ENCODE results near the gene CATSPER1.

Gene CATSPER1

DNA sequence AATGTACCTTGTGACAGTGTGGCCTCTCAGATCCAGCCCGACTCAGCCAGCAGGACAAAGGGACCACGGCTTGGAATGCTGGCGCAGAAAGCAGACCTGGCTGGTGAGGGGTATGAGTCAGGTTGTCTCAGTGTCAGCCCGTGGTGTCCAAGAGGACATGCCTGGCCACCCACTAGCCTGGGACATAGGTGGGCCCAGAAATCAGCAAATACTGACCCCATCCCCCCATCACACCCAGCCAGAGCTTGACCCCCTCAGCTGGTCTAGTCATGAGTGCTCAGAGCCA is 19.4 kb downstream of the CATSPER1 start:
- no peak overlapping the region for H3K4me3 ChIP-seq (ENCODE audit: insufficient read length, low read depth)
- peak overlapping the region; percentile 3 for H3K9ac ChIP-seq (ENCODE audit: insufficient read length, low read depth)

GRCh38 chr11:66006134-66006890 is 20.0 kb downstream of the CATSPER1 start:
- Histone ChIP-seq H3K9ac (ENCODE audit: insufficient read length, low read depth) (peak overlapping the region; percentile 3), H3K4me1 (ENCODE audit: insufficient read depth, insufficient read length) (peaks cover 6% of the 10 kb centered on the region), H3K36me3 (ENCODE audit: insufficient read depth, insufficient read length, low read length) (peaks cover 31% of the 10 kb centered on the region), H3K27me3 (ENCODE audit: insufficient read depth, insufficient read length) (no peaks in the 10 kb centered on the region), H3K4me3 (ENCODE audit: insufficient read length, low read depth) (no peak overlapping the region), H3K9me3 (ENCODE audit: insufficient read depth, low read length) (no peaks in the 10 kb centered on the region)
- TF ChIP-seq YY1 (IDR thresholded peaks at IDR 0.05; ENCODE audit: insufficient read depth, insufficient read length): no peak
- no peak for TF ChIP-seq ZNF274 (IDR thresholded peaks at IDR 0.05; ENCODE audit: low read depth, low read length)
- TF ChIP-seq SUZ12 (IDR thresholded peaks at IDR 0.05; ENCODE audit: extremely low read depth, insufficient read depth, insufficient read length): no peak
- DNase-seq (ENCODE audit: low read depth, low spot score): no peak

More for the DNA sequence above, 19.4 kb downstream of the CATSPER1 start:
- Histone ChIP-seq H3K36me3 (ENCODE audit: insufficient read depth, insufficient read length, low read length) (peaks cover 31% of the 10 kb centered on the region), H3K9me3 (ENCODE audit: insufficient read depth, low read length) (no peaks in the 10 kb centered on the region), H3K27me3 (ENCODE audit: insufficient read depth, insufficient read length) (no peaks in the 10 kb centered on the region), H3K4me1 (ENCODE audit: insufficient read depth, insufficient read length) (peaks cover 6% of the 10 kb centered on the region)
- no peak for DNase-seq (ENCODE audit: low read depth, low spot score)
- TF ChIP-seq SUZ12 (IDR thresholded peaks at IDR 0.05; ENCODE audit: extremely low read depth, insufficient read depth, insufficient read length) (no peak), ZNF274 (IDR thresholded peaks at IDR 0.05; ENCODE audit: low read depth, low read length) (no peak), YY1 (IDR thresholded peaks at IDR 0.05; ENCODE audit: insufficient read depth, insufficient read length) (no peak)

DNA sequence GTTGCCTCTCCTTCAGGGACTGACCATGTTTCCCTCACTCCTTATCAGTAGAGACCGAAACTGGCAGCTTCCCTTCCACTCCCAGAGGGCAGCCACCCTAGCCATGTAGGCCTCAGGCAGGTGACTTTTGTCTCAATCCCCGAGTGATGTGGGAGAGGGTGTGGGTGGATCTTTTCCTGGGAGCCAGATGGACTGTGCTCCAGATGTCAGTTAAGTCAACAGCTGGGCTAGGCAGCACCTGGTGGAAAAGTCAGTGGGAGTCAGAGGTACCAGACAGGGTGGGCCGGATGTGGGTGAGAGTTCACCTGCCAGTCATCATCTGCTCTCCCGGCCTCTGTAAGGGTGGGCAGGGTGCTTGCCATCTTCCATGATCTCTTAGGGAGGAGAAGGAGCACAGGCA is 22.1 kb downstream of the CATSPER1 start:
- TF ChIP-seq SUZ12 (IDR thresholded peaks at IDR 0.05; ENCODE audit: extremely low read depth, insufficient read depth, insufficient read length) (no peak), YY1 (IDR thresholded peaks at IDR 0.05; ENCODE audit: insufficient read depth, insufficient read length) (no peak), ZNF274 (IDR thresholded peaks at IDR 0.05; ENCODE audit: low read depth, low read length) (no peak)
- peaks cover 45% of the 10 kb centered on the region for H3K36me3 ChIP-seq (ENCODE audit: insufficient read depth, insufficient read length, low read length)
- no peak overlapping the region for H3K9ac ChIP-seq (ENCODE audit: insufficient read length, low read depth)
- H3K4me3 ChIP-seq (ENCODE audit: insufficient read length, low read depth): no peak overlapping the region
- H3K4me1 ChIP-seq (ENCODE audit: insufficient read depth, insufficient read length): peaks cover 8% of the 10 kb centered on the region
- DNase-seq (ENCODE audit: low read depth, low spot score): no peak
- H3K9me3 ChIP-seq (ENCODE audit: insufficient read depth, low read length): no peaks in the 10 kb centered on the region
- H3K27me3 ChIP-seq (ENCODE audit: insufficient read depth, insufficient read length): no peaks in the 10 kb centered on the region

DNA sequence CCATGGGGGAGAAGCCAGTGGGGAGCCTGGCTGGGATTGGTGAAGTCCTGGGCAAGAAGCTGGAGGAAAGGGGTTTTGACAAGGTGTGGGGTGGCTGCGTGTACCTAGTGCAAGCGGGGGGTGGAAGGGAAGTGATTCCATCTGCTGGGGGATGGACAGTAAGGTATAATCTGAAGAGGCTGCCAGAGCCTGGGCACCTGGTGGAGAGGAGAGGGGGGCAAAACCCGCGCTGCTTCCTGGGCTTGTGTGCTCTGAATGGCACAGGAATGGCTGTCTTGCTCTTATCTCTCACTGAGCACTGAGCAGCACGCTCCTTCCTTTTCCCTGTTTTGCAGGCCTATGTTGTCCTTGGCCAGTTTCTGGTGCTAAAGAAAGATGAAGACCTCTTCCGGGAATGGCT is 23.0 kb downstream of the CATSPER1 start:
- no peak for DNase-seq (ENCODE audit: low read depth, low spot score)
- Histone ChIP-seq H3K4me3 (ENCODE audit: insufficient read length, low read depth) (peak overlapping the region; percentile 83), H3K9ac (ENCODE audit: insufficient read length, low read depth) (peak overlapping the region; percentile 83), H3K9me3 (ENCODE audit: insufficient read depth, low read length) (no peaks in the 10 kb centered on the region), H3K27me3 (ENCODE audit: insufficient read depth, insufficient read length) (no peaks in the 10 kb centered on the region), H3K36me3 (ENCODE audit: insufficient read depth, insufficient read length, low read length) (peaks cover 54% of the 10 kb centered on the region), H3K4me1 (ENCODE audit: insufficient read depth, insufficient read length) (peaks cover 8% of the 10 kb centered on the region)
- TF ChIP-seq SUZ12 (IDR thresholded peaks at IDR 0.05; ENCODE audit: extremely low read depth, insufficient read depth, insufficient read length) (no peak), ZNF274 (IDR thresholded peaks at IDR 0.05; ENCODE audit: low read depth, low read length) (no peak), YY1 (IDR thresholded peaks at IDR 0.05; ENCODE audit: insufficient read depth, insufficient read length) (no peak)

DNA sequence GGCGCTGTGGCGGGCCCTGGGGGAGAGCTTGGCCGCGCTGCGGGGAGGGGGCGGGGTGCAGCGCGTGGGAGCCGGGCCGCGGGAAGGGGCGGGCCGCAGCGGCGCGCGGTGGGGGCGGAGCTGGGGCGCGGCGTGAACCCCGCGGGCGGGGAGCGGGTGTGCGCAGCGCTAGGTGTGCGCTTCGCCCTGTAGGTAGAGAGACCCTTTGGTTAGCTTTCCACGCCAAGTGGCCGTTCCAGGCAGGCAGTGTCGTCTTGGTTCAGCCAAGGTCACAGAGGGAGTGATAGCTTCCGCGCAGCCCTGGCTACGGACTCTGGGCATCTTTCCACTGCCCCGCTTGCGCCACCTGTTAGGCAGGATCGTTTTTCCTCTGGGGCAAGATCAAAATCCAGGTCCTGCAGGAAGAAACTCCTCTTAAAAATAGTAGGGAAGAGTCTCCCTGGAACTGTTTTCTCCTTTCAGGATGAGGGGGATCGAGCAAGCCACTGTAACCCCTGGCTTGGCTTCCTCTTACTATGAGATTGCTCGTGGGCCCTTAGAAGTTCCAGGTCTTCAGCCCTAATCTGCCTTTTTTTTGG is 23.5 kb downstream of the CATSPER1 start:
- peak overlapping the region; percentile 83 for H3K9ac ChIP-seq (ENCODE audit: insufficient read length, low read depth)
- no peaks in the 10 kb centered on the region for H3K9me3 ChIP-seq (ENCODE audit: insufficient read depth, low read length)
- peaks cover 59% of the 10 kb centered on the region for H3K36me3 ChIP-seq (ENCODE audit: insufficient read depth, insufficient read length, low read length)
- H3K4me3 ChIP-seq (ENCODE audit: insufficient read length, low read depth): peak overlapping the region; percentile 83
- H3K4me1 ChIP-seq (ENCODE audit: insufficient read depth, insufficient read length): peaks cover 7% of the 10 kb centered on the region
- H3K27me3 ChIP-seq (ENCODE audit: insufficient read depth, insufficient read length): no peaks in the 10 kb centered on the region
- no peak for DNase-seq (ENCODE audit: low read depth, low spot score)
- no peak for TF ChIP-seq YY1 (IDR thresholded peaks at IDR 0.05; ENCODE audit: insufficient read depth, insufficient read length)
- no peak for TF ChIP-seq ZNF274 (IDR thresholded peaks at IDR 0.05; ENCODE audit: low read depth, low read length)
- TF ChIP-seq SUZ12 (IDR thresholded peaks at IDR 0.05; ENCODE audit: extremely low read depth, insufficient read depth, insufficient read length): no peak

- peak within 1 kb of the TSS; percentile 83 for H3K9ac ChIP-seq (ENCODE audit: insufficient read length, low read depth)
- TF ChIP-seq YY1 (IDR thresholded peaks at IDR 0.05; ENCODE audit: insufficient read depth, insufficient read length) (peak; percentile 22), SUZ12 (IDR thresholded peaks at IDR 0.05; ENCODE audit: extremely low read depth, insufficient read depth, insufficient read length) (no peak)
- H3K9me3 ChIP-seq (ENCODE audit: insufficient read depth, low read length): no peaks in the 10 kb centered on the region
- peak within 1 kb of the TSS; percentile 83 for H3K4me3 ChIP-seq (ENCODE audit: insufficient read length, low read depth)
- H3K27me3 ChIP-seq (ENCODE audit: insufficient read depth, insufficient read length): no peaks in the 10 kb centered on the region
- peak; percentile 96 for DNase-seq (ENCODE audit: low read depth, low spot score)
- H3K4me1 ChIP-seq (ENCODE audit: insufficient read depth, insufficient read length): peaks cover 4% of the 10 kb centered on the region
- H3K36me3 ChIP-seq (ENCODE audit: insufficient read depth, insufficient read length, low read length): peaks cover 66% of the 10 kb centered on the region
Observed at GRCh38 chr11:66001942-66002647, 24.2 kb downstream of the CATSPER1 start, which contains the start of the genes BANF1 and EIF1AD. TSS of gene BANF1 (plus strand) at chr11:66002503. CDS start at chr11:66003251, 748 bp downstream. TSS of gene EIF1AD (minus strand) at chr11:66002157. CDS start at chr11:66000389, 1,768 bp downstream.

DNA sequence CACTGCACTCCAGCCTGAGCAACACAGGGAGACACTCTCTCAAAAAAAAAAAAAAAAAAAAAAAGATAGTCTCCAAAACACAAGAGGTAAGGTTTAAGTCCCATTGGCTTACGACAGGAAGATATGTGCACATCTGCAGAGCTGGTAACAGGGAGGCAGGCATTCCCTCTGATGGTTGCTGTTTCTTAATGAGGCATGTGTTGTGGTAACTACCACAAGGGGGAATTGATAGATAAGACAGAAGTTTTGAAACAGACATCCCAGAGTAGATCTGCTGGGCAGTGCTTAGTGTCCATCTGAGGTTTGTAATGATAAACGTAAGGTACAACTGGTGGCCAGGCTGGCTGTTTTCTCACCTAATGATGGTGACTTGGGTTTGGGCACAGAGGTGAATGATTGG is 29.0 kb downstream of the CATSPER1 start:
- no peaks in the 10 kb centered on the region for H3K27me3 ChIP-seq (ENCODE audit: insufficient read depth, insufficient read length)
- DNase-seq (ENCODE audit: low read depth, low spot score): no peak
- H3K9me3 ChIP-seq (ENCODE audit: insufficient read depth, low read length): no peaks in the 10 kb centered on the region
- no peak overlapping the region for H3K4me3 ChIP-seq (ENCODE audit: insufficient read length, low read depth)
- no peak overlapping the region for H3K9ac ChIP-seq (ENCODE audit: insufficient read length, low read depth)
- peaks cover 51% of the 10 kb centered on the region for H3K36me3 ChIP-seq (ENCODE audit: insufficient read depth, insufficient read length, low read length)
- TF ChIP-seq SUZ12 (IDR thresholded peaks at IDR 0.05; ENCODE audit: extremely low read depth, insufficient read depth, insufficient read length): no peak
- no peak for TF ChIP-seq YY1 (IDR thresholded peaks at IDR 0.05; ENCODE audit: insufficient read depth, insufficient read length)
- no peak for TF ChIP-seq ZNF274 (IDR thresholded peaks at IDR 0.05; ENCODE audit: low read depth, low read length)
- peaks cover 2% of the 10 kb centered on the region for H3K4me1 ChIP-seq (ENCODE audit: insufficient read depth, insufficient read length)
